ENCODE results near the gene FARS2.

The FARS2 gene

DNA sequence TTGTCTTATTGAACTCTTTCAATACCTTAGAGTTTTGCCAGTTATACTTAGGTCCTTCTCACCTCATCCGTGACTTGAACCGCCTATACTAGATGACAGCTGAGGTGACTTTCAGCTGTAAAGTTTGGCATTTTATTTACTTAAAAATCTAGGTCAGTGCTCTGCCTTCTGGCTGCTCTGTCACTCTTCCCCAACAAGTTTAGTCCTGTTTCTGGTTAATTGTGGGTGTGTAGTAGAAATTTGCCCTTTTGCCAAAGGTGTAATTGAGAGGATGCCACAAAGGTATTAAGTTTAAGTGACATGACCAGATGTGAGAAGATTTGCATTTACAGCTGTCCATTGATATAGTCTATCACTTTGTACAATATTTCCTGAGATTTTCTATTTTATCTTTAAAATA is 106.2 kb downstream of the FARS2 start:
- ChIA-PET POLR2A (ENCODE audit: low non-redundant PET) (no interaction called here), CTCF (no interaction called here)
- H3K27ac ChIP-seq: no peak overlapping the region
- TF ChIP-seq CTCF (conservative IDR thresholded peaks at IDR 0.05; ENCODE audit: low read depth): no peak
- no peak for DNase-seq (ENCODE audit: low spot score)

GRCh38 chr6:5373430-5373829 is 112.1 kb downstream of the FARS2 start:
- CTCF ChIA-PET: no interaction called here
- no peak for TF ChIP-seq CTCF (conservative IDR thresholded peaks at IDR 0.05; ENCODE audit: low read depth)
- POLR2A ChIA-PET (ENCODE audit: low non-redundant PET): no interaction called here
- no peak overlapping the region for H3K27ac ChIP-seq
- no peak for DNase-seq (ENCODE audit: low spot score)

- DNase-seq (ENCODE audit: low spot score): no peak
- ChIA-PET CTCF (interaction anchor here (0.7 to 1.7 kb wide), 2 partner anchors 75 to 406 kb away, joined by 3 read pairs; no protein-coding TSS in a partner anchor), POLR2A (ENCODE audit: low non-redundant PET) (no interaction called here)
- H3K27ac ChIP-seq: no peak overlapping the region
- no peak for TF ChIP-seq CTCF (conservative IDR thresholded peaks at IDR 0.05; ENCODE audit: low read depth)
Measured at GRCh38 chr6:5378331-5378730, 117.0 kb downstream of the FARS2 start.

DNA sequence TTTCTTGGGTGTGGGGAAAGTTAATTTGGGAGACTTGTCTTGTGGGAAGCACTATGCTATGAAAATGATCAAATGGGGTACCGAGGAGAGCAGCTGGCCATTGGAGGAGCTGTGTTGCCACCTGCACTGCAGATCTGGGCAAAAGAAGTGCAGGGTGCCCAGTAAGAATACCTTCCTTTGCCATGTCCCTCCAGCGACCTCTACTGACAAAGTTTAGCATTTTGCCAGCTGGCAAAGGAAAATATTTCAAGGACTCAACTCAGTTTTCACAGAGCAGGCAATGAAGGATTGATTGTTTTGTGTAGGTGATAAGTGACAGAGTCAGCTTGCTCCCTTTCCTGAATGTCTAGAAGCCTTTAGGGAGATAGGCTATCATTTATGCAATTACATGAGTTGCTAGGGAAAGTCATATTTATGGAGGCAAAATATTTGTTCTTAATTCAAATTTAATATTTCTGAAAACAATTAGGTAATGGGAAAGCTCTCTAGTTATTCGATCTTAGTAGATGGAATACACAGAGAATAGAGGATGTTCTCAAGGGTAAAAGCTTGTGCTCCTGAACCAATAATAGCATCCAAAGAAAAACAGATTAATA is 118.4 kb downstream of the FARS2 start:
- peak; percentile 14; the same call in 1 of the 2 replicates for TF ChIP-seq CTCF (conservative IDR thresholded peaks at IDR 0.05; ENCODE audit: low read depth)
- ChIA-PET CTCF (interaction anchor here (0.5 to 1.7 kb wide), 5 partner anchors 13 to 236 kb away, joined by 3 to 7 read pairs (median 4); no protein-coding TSS in a partner anchor), POLR2A (ENCODE audit: low non-redundant PET) (no interaction called here)
- H3K27ac ChIP-seq: no peak overlapping the region
- peak; percentile 13 for DNase-seq (ENCODE audit: low spot score)

DNA sequence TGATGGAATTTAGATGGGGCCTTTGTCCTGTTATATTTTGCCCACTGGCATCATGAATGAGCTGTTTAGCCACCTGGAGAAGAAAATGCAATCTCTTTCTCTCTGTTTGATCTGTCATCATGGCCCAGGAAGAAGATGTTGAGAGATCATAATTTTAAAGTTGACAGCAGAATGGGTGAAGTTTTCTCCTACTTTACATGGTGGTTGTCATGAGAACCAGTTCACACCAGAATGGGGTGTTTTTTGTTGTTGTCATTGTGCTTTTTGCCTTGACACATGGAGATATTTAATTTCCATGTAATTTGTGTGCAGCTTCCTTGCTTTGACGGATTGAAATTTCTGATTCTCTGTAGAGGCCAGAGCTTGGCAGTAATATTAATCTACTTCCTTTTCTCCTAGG is 122.5 kb downstream of the FARS2 start:
- CTCF ChIA-PET: no interaction called here
- DNase-seq (ENCODE audit: low spot score): no peak
- H3K27ac ChIP-seq: no peak overlapping the region
- TF ChIP-seq CTCF (conservative IDR thresholded peaks at IDR 0.05; ENCODE audit: low read depth): no peak
- POLR2A ChIA-PET (ENCODE audit: low non-redundant PET): no interaction called here

DNA sequence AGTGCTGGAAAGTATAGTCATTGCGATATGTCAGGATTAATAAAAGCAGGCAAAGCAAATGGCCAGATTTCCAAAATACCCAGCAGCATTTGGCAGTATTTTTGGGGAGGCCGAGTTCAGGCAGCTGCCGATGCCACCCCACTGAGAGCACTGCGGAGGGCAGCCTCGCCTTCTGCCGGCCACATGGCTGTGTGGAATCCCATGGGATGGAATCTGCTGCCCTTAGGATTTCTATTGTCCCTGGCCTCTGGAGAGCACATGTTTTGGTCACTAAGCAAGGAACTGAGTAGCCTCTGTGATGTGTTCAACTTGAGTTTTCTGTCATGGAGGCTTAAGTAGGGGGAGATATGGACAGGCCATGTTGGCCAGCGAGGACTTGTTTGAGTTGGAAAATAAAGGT is 123.0 kb downstream of the FARS2 start:
- H3K27ac ChIP-seq: no peak overlapping the region
- CTCF ChIA-PET: no interaction called here
- no peak for TF ChIP-seq CTCF (conservative IDR thresholded peaks at IDR 0.05; ENCODE audit: low read depth)
- DNase-seq (ENCODE audit: low spot score): no peak
- POLR2A ChIA-PET (ENCODE audit: low non-redundant PET): no interaction called here
